T-helper 1 cell treated with Interleukin-12 subunit alpha and Interleukin-12 subunit beta and Interleukin-4 antibody, amounts not matched to agents 30 ng/mL and 1 ng/mL, for 36 hours (primary cell): Measurements from ENCODE around the gene ZCCHC18. TPM values are rescaled to one million over a fixed set of nuclear protein-coding genes. Genes with fewer than 3 reads are reported as not detected.

Experiments
- intact Hi-C: fragments of 100-400 bp; cut with micrococcal nuclease; formaldehyde crosslinking; loops from one replicate; pipeline ENCODE4 v1.15.1; 2024
- total RNA-seq: library from RNA; stranded (reverse); gene quantifications from 2 replicates; pipeline ENCODE4 v1.2.3, GENCODE V29; 2022

Gene ZCCHC18
- total RNA-seq, 1 donor from 2014 or later: 0.34 TPM

- intact Hi-C loops: no loop called here
Measured at GRCh38 chrX:104126856-104127255, 14.5 kb downstream of the ZCCHC18 start.

GRCh38 chrX:104130808-104131207, 18.5 kb downstream of the ZCCHC18 start:
- intact Hi-C loops: no loop called here

- intact Hi-C loops: no loop called here
Measured at GRCh38 chrX:104134583-104135261, 22.4 kb downstream of the ZCCHC18 start.

- intact Hi-C loops: loop anchor here (1.0 to 2.0 kb wide), 6 partner anchors 13 to 290 kb away; partner anchors contain the start of gene SLC25A53
Measured at GRCh38 chrX:104135677-104136076, 23.4 kb downstream of the ZCCHC18 start.

- intact Hi-C loops: loop anchor here (1.0 to 2.0 kb wide), 6 partner anchors 14 to 291 kb away; partner anchors contain the start of gene SLC25A53
Measured at GRCh38 chrX:104136241-104137019, 24.1 kb downstream of the ZCCHC18 start.

- intact Hi-C loops: loop anchor here (2.0 kb wide), 2 partner anchors 15 to 19 kb away; partner anchors contain the start of gene SLC25A53
Measured at GRCh38 chrX:104137496-104137895, 25.2 kb downstream of the ZCCHC18 start.

GRCh38 chrX:104141087-104141760, 28.9 kb downstream of the ZCCHC18 start:
- intact Hi-C loops: no loop called here

- intact Hi-C loops: no loop called here
Measured at GRCh38 chrX:104151037-104151436, 38.7 kb downstream of the ZCCHC18 start.

GRCh38 chrX:104156630-104157529, 44.6 kb downstream of the ZCCHC18 start, which contains the start of gene SLC25A53:
SLC25A53 (minus strand) TSS chrX:104157009; CDS start chrX:104105257, 51,752 bp downstream.
- intact Hi-C loops: loop anchor here (1.0 to 2.0 kb wide), 6 partner anchors 9 to 471 kb away; partner anchors contain the start of genes FAM199X, MORF4L2 and ZCCHC18

Other genes with a start within 250 kb of the ZCCHC18 start
- 7.7 and 8.3 TPM in 2 replicates for gene TMSB15B, start 149.9 kb upstream of the ZCCHC18 start, total RNA-seq
- not detected in 2 replicates for gene H2BW1, start 98.8 kb upstream of the ZCCHC18 start, total RNA-seq
- gene H2BW2, start 72.6 kb upstream of the ZCCHC18 start, total RNA-seq: not detected in 2 replicates
- gene TMSB15C, start 36.3 kb upstream of the ZCCHC18 start, total RNA-seq: 3.3 and 4.6 TPM in 2 replicates
- 7.1 and 7.5 TPM in 2 replicates for gene SLC25A53, start 44.5 kb downstream of the ZCCHC18 start, total RNA-seq
- gene FAM199X, start 53.9 kb downstream of the ZCCHC18 start, total RNA-seq: 13.4 and 14.0 TPM in 2 replicates
- not detected in 2 replicates for gene ESX1, start 142.4 kb downstream of the ZCCHC18 start, total RNA-seq